GM12865 (cell line): ENCODE measurements around the gene CHST12.

Source experiments
- DNase-seq: peaks from one replicate; pipeline ENCODE4 v3.0.0; 2010; ENCODE audit warnings: low read depth
- H3K4me3 ChIP-seq: 2 replicates; pipeline ENCODE4 v1.5.1; 2011; ENCODE audit warnings: mild to moderate bottlenecking, low read depth, low read length, control low read depth
- TF ChIP-seq, protein P1 (sequence below): IDR thresholded peaks from 2 replicates; pipeline ENCODE4 v1.5.1; 2011; ENCODE audit warnings: low read length, control low read depth, low read depth, inconsistent platforms; ENCODE audit not compliant: insufficient read depth; ENCODE audit errors: missing control alignments

Gene CHST12

DNA sequence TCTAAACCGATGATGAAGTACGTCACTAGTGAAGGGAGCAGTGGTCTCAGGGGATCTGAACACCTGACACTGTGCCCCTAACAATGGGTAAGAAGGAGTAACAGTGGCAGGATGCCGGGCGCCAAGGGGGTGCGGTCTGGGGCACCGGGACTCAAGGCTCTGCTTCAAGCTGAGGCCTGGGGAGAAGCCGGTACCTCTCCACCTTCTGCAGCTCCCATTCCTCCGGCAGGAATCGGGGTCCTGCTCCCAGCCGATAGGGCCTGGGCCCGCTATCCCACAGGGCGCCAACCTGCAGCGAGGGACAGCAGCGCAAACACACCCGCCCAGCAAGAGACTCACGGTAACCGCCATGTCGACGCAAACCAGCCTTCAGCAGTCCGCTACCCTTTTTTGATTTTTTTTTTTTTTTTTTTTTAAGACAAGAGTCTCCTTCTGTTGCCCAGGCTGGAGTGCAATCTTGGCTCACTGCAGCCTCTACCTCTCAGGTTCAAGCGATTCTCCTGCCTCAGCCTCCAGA is 8.8 kb upstream of the CHST12 start:
- TF ChIP-seq, protein P1, sequence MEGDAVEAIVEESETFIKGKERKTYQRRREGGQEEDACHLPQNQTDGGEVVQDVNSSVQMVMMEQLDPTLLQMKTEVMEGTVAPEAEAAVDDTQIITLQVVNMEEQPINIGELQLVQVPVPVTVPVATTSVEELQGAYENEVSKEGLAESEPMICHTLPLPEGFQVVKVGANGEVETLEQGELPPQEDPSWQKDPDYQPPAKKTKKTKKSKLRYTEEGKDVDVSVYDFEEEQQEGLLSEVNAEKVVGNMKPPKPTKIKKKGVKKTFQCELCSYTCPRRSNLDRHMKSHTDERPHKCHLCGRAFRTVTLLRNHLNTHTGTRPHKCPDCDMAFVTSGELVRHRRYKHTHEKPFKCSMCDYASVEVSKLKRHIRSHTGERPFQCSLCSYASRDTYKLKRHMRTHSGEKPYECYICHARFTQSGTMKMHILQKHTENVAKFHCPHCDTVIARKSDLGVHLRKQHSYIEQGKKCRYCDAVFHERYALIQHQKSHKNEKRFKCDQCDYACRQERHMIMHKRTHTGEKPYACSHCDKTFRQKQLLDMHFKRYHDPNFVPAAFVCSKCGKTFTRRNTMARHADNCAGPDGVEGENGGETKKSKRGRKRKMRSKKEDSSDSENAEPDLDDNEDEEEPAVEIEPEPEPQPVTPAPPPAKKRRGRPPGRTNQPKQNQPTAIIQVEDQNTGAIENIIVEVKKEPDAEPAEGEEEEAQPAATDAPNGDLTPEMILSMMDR = no peak
- DNase-seq = no peak
- no peak overlapping the region for H3K4me3 ChIP-seq

DNA sequence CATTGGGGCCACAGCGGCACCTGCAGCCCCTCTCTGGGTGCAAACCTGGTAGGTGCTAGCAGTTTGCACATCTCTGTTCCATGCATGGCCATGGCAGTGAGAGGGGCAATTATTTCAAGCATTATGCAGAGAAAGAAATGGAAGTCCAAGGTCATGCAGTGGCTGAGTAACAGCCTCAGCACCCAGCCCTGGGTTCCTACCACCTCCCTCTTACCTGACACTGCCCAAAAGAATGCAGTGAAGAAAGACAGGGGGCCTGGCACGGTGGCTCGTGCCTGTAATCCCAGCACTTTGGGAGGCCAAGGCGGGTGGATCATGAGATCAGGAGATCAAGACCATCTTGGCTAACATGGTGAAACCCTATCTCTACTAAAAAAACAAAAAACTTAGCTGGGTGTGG is 4.9 kb upstream of the CHST12 start:
- TF ChIP-seq, protein P1 = no peak
- DNase-seq = no peak
- no peak overlapping the region for H3K4me3 ChIP-seq

DNA sequence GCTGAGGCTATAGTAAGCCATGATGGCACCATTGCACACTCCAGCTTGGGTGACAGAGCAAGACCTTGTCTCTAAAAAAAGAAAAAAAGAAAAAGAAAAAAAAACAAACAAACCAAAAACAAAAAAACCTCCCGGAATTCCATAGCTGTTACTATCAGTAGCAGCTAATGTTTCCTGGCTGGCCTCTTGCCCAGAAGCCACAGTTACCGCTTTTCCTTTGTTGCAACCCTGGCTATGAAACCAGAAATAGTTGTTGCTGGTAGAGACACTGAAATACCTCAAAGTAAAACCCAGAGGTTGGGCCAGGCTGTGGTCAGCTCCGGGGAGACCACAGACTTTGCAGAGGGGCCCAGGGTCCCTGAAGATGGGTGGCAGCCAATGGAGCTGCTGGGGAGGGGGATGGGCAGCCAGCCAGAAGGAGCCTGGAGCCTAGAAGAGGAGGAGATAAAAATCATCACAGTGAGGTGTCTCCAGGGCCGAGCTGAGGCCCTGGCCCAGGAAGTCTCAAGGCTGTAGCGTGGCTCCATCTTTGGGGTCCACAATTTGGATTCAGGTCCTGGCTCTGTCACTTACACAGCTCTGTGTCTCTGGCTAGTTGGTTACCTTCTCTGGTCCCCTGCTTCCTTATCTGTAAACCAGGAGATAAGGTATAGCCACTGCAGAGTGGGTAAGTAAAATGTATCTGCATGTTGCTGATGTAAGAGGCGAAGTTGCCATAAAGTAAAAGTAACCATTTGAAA is 3.4 kb upstream of the CHST12 start:
- H3K4me3 ChIP-seq = no peak overlapping the region
- DNase-seq = peak; percentile 74
- TF ChIP-seq, protein P1 = no peak

DNA sequence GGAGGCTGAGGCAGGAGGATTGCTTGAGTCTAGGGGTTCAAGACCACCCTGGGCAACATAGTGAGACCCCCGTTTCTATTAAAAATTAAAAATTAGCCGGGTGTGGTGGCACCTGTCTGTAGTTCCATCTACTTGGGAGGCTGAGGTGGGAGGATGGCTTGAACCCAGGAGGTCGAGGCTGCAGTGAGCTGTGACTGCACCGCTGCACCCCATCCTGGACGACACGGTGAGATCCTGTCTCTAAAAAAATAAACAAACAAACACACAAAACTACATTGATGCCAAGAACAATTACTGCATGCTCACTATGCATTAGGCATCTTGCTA is 761 bp upstream of the CHST12 start:
- TF ChIP-seq, protein P1 = no peak
- no peak for DNase-seq
- peak overlapping the region; percentile 71 for H3K4me3 ChIP-seq

DNA sequence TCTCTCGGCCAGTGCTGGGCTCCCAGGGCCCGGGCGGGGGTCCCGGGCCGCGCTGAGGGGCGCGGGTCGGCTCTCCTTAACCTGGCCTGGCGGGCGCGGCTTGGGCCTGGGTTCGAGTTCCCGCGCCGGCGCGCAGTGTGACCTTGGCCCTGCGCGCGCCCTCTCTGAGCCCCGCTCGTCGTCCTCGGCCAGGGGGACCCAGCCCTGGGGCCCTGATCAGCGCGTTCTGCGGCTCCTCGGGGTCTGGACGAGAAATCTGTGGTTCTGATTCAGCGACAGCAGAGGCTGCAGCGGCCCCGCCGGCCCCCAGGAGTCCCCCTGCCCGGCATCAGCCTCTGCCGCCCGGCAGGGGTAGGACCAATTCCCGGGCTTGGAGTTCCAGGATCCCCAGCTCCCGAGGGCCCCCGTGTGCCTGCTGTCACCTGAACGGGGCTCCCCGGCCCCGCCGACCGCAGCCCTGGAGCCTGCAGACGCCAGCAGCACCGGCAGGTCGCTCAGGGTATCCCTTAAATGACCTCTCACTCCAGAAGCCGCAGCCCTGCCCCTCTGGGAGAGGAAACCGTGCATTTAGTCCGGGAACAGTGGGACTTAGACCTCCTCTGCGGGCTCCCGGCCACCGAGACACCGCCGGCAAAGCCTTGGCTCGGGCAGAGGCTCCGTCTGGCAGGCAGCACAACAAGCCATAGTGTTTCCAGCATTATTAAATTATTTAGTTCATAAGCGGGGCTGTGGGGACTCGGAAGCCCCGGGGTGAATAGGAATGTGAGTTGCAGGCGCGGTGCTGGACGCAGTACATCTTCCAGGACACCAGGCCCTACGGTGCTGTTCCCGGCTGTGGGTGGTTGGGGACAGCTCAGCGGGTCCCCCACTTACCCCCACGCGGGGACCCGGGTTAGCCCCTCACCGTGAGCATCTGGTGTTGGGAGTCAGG is 572 bp downstream of the CHST12 start:
- DNase-seq = peak; percentile 46
- peak overlapping the region; percentile 93 for H3K4me3 ChIP-seq
- TF ChIP-seq, protein P1 = no peak

DNA sequence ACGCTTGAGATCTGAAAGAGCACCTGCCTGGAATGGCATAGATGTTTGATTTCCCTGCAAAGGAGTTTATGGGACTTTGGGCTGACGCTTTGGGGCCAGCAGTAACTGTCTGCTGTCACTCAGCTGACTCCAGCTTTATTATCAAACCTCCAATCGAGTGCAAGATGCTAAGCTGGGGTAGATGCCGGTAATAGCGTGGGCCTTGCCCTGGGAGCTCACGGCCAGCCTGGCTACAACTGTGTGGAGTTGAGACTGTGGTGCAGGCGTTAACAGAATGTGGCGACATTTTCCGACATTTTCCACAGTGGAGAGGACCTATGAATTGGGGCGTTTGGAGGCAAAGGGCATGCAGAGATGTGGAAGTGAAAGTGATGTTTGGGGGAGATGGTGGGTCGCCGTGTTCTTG is 1.3 kb downstream of the CHST12 start:
- TF ChIP-seq, protein P1 = no peak
- DNase-seq = no peak
- peak overlapping the region; percentile 93 for H3K4me3 ChIP-seq
